Suppressor macrophage treated with lipopolysaccharide for 4 hours (primary cell): Measurements from ENCODE around the gene MKNK1.

ENCODE experiments used
- DNase-seq: peaks from one replicate; pipeline ENCODE4 v3.0.0-alpha.2; 2020

The MKNK1 gene

DNA sequence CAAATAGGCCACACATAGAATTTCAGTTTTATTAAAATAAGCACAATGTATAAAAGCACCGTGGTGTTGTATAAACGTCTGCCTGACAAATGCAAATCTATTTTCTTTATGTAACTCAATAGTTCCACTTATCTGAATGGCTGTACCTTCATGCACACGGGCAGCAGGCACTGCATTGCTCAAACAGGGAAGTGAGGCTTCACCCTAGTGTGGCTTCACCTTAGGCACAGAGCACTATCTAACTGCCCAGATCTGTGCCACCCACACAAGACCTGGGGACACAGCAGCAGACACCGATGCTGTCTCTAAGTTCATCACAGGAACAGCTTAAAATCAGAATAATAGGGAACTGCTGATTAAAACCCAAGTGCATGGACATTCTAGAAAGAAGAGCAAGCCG lies 46.7 kb downstream of the MKNK1 start:
- DNase-seq, result no peak

DNA sequence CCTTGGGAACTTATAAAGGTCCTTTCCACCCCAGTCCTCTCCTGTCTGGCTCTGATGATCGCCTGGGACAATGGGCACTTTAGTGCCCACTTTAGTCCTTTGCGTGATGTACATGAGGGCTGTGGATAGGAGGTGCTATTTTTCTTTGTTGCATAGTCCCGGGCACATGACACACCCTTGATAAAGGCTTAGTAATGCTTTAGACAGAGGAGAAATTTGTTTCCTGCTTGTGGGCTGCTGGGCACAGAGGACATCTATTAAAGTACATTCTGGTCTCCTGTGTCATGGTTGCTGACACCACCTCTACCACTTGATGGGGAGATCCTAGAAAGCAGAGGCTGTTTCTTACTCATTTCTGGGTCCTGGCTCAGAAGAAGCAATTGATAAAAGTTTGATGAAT lies 47.2 kb downstream of the MKNK1 start:
- peak; percentile 24 for DNase-seq

- DNase-seq, result no peak
Observed at GRCh38 chr1:46555826-46556619, 48.0 kb downstream of the MKNK1 start.

DNA sequence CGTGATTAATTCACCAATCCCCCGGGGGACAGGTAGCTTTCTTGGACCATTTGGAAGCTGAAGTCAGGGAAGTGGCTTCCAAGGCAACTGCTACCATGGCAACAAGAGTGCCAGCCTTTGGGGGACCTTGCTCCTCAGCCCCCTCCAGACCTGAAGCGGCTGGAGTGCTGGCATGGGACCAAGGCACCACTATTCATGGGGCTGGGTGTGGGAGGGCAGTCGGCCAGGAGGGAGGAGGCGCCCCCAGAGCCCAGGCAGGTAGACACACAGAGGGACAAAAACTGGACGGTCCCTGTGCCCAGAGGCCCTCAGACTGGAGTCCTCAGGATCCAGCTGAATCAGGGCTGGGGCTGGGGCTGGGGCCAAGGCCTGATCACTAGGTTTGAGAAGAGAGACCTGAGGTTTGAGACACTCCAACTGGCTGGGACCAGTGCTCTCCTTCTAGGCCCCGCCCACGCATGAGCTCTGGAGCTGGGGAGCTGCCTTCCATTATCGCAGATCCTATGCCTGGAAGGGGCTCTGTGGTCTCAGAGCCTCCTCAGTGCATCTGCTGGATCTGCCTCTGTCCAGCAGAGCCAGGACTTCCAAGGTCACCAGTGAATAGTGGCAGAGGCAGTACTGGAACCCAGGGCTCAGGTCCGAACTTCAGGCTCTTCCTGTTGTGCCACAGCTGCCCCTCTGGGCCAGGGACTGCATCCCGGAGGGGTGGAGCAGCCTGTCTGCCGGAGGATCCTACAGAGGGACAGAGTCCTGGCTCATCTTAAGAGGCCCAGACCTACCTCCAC lies 49.3 kb downstream of the MKNK1 start:
- DNase-seq, result no peak

DNA sequence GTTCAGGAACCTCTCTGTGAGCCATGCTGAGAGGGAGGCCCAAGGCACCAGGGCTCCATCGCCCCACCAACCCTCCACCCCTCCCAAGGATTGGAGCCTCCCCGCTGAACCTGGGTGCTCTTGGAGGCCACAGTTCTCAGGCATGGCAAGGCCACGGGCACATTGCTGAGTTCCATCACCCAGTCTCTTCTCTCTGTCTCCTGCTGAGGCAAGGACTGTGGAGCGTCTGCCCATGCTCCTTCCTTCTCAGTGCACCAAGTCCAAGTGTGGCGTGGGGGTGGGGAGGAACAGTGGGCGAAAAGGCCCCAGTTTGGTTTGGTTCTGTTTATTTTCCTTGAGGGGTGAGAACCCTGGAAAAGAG lies 49.9 kb downstream of the MKNK1 start:
- DNase-seq, result no peak

DNA sequence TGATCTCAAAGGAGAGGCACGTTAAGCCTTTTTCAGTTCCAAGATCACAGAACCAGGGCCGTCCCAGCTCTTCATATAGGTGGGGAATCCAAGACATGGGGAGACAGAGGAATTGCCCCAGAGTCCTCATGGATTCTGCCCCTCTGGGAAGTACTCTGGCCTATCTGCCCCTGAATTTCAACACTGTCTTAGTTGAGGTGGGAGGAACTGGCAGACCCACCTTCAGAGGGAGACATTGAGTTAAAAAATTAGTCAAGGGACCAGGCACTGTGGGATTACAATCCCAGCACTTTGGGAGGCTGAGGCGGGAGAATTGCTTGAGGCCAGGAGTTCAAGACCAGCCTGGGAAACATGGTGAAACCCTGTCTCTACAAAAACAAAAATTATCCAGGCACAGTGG lies 50.6 kb downstream of the MKNK1 start:
- DNase-seq, result no peak

DNA sequence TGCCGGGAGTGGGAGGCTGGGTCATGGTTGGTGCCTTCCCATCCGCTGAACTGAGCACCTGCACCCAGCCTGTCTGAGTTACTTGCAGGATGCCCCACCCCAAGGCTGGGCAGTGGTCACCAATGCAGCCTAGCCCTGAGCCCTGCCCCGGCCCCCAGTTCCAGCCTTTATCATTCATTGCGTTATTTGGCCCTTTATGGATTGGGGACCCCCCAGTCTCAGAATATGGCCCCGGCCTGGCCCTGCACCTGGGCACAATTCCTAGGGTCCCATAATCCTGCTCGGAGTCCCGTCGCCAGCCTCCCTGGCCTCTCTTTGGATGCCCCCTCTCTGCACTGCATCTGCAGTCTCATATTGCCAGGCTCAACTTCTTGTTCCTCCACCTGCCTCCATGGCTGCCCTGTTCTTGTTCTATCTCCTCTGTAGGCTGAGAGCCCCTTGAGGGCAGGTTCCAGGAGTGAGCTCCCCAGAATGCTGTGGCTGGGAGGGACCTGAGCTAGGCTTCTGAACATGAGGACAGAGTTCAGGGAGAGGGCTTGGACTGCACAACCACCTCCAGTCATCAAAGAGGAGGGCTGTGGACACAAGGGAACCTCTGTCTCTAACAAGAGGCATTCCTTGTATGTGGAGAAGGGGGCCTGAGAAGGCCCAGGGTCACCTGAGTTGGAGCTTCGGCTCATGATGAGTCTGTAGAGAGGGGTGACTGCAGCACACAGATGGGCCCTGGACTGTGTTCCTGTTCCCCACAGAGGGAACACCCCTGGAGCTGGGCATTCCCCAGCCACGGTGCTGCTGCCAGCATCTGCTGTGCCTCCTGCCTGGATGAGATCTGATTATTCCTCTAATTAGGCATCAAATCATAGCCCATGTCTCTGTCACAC lies 51.5 kb downstream of the MKNK1 start:
- no peak for DNase-seq

- no peak for DNase-seq
Observed at GRCh38 chr1:46551597-46552095, 52.4 kb downstream of the MKNK1 start, which contains the start of gene KNCN. Gene KNCN, minus strand, starts transcription at chr1:46551647. Its CDS starts 432 bp downstream, at chr1:46551215.

DNA sequence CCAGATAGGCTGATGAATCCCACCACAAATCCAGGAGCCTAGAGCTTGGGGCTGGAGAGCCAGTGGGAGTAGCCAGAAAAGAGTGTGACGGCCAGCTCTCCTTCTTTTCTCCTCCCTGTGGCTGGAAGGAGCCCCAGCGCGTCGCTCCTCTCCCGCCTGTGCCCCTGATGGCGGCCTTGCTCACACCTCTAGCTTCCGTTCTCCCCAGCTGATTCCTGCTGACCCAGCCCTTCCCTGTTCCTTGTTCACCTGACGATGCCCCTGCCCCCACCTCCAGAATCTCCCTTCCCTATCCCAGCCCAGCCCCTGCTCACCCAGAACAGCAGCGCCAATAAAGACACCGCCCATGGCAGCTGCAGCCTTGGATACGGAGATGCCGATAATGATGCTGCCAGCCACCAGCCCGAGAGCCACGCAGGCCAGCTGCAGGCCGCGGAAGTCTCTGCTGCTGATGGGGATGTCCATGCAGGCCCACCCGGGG lies 53.3 kb downstream of the MKNK1 start:
- no peak for DNase-seq

DNA sequence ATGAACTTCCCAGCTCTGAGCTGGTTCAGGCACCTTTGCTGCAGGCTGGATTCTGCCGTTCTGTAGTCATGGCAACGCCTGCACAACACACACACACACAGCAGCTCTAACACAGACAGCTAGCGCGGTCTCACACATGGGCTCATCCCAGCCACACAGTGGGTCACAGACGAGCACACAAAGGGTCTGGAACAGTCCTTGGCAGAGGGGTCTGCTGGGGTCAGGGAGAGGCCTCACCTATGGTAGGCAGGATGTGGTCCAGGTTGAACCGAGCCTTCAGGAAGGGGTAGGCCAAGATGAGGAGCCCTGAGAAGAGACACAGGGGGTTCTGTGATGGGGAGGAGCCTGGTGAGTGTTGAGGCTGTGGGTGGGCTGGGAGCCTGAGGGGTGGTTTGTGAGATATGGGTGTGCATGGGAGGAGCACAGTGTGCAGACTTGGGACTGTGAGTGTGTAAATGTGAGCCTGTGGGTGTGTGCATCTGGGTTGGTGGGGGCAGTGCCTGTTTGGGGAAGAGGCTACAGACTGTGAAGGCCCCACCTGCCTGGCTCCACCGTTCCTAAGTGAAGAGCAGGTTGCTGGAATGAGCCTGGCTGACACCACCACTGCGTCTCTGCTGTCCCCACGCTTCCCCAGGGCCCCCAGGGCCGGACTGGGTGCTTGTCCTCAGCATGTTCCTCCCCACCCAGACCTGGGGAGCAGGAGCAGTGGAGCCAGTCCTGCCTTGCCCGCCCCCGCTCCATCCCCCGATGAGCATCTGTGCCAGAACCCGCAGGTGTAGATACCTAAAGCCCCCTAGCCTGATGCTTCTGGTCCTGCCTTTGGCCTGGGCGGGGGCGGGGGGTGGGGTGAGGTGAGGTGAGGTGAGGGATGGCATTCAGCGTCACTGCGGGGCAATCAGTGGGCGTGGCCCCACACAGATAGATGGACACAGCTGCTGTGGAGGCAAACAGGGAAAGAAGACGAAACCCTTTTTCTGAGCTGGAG lies 54.1 kb downstream of the MKNK1 start:
- DNase-seq, result no peak

GRCh38 chr1:46547481-46548383 lies 56.3 kb downstream of the MKNK1 start:
- peak; percentile 59 for DNase-seq

GRCh38 chr1:46546210-46546609 lies 57.9 kb downstream of the MKNK1 start:
- DNase-seq, result no peak

- DNase-seq, result no peak
Observed at GRCh38 chr1:46545784-46546183, 58.3 kb downstream of the MKNK1 start.

DNA sequence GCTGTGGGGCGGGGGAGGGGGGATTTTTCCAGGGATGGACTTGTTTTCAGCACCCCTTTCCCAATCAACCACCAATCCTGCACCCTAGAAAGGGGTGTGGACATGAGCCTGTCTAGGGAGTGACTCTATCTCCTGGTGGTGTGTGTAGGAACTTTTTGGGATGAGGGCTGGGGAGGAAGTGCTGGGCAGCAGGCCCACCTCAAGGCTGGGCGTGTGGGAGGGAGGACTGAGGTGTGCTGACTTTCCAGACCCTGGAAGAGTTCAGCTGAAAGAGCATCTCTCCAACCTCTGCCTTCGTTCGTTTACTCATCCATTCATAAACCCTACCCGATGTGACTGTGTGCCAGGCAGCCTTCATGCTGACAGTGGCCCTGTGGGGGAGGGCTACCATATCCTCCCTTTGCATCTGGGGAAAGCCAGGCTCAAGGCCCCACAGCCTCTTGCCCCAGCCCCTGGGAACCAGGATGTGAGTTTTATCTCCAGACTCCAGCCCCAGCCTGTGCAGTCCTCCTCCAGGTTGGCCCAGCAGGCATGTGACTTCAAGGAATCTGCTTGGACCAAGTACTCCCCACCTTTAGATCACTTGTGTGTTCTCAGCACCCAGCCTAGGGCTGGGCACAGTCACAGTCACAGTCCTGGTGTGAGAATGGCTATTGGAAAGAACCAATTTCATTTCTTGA lies 59.4 kb downstream of the MKNK1 start:
- DNase-seq, result no peak

DNA sequence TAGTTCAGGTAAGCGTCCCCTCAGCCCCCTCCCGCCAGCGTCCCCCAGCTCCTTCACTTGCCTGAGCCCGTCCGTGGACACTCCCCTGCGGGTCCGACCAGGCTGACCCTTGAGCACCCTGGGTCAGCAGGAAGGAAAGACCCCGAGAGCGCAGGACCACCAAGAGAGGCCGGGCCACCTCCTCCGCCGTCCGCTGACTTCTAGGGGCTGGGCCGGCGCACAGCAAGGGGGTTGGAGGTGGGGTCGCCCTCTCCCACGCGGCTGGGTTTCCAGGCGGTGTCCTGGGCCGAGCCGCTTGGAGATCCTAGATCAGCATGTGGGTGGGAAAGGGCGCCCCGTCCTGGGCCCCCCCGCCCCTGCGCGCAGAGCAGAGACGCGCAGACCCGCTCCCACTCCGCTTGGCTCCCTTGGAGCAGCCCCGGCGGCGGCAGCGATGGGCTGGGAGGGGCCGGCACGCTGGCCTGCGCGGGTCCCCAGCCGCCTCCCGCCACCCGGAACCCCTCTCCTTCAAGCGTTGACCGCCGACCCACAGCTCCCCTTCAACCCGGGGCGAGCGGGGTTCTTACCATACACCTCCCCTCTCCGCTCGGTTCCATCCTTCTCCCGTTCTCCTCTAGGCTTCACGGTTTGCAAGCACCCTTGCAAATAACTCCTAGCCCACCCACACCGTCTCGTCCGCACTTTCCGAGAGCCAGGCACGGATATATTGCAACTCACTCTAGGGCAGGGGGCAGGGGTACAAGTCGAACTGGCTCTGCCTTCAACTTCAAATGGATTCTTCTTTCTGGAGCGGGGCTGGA lies 60.1 kb downstream of the MKNK1 start:
- DNase-seq, result no peak

DNA sequence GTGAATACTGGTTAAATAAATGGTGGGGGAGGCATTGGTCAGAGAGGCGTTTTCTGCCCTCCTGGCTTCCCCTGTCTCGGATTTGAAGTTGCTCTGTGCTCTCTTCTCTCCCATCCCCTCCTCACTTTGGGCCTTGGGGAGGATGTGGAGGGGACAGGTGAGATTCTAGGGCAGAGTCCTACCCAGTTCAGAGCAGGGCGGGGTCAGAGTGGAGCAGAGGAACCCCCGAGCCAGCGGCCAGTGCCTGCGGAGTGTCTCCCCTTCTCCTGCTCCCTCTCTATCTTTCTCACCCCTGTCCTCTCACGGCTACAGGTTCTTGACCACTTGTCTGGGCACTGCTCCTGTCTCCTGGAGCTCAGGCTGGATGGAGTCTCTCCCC lies 60.7 kb downstream of the MKNK1 start:
- DNase-seq, result no peak

GRCh38 chr1:46539972-46540371 lies 64.1 kb downstream of the MKNK1 start:
- DNase-seq, result no peak

GRCh38 chr1:46538147-46538546 lies 65.9 kb downstream of the MKNK1 start:
- DNase-seq, result no peak

DNA sequence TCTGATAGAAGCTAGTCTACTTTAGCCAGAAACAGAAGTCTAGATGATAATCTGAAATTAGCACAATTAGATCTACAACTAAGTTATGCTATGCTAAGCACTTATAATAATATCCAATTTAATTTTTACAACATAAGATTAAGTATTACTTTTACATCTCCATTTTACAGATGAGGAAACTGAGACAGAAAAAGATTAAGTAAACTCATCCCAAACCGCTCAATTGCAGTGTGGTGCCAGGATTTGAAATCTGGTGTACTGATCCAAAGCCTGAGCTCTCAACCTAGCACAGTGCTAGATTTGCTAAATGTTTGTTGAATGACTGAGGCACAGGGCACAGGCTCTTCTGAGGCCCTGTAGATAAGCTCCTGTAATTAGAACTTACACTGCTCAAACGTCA lies 66.4 kb downstream of the MKNK1 start:
- no peak for DNase-seq
